GM20000 (cell line): Measurements from ENCODE around the gene ZG16.

Experiments
- DNase-seq: peaks from one replicate; pipeline ENCODE4 v3.0.0; 2012; ENCODE audit warnings: low spot score
- CTCF ChIP-seq: IDR thresholded peaks from 2 replicates; pipeline ENCODE4 v1.5.1; 2012; ENCODE audit warnings: mild to moderate bottlenecking, control low read depth; ENCODE audit errors: extremely low read depth, missing control alignments

ZG16 gene

GRCh38 chr16:29821643-29822115 lies 43.6 kb downstream of the ZG16 start:
- TF ChIP-seq CTCF, result no peak
- DNase-seq, result no peak

GRCh38 chr16:29824589-29825144 lies 46.6 kb downstream of the ZG16 start:
- DNase-seq, result no peak

GRCh38 chr16:29825145-29826044 lies 47.3 kb downstream of the ZG16 start:
- TF ChIP-seq CTCF, result no peak
- peak; percentile 74 for DNase-seq

More at GRCh38 chr16:29824589-29825144, 46.6 kb downstream of the ZG16 start:
- no peak for TF ChIP-seq CTCF

- DNase-seq, result no peak
- TF ChIP-seq CTCF, result no peak
These were observed 48.3 kb downstream of the ZG16 start for GRCh38 chr16:29826342-29826695.

GRCh38 chr16:29830774-29831173 lies 52.7 kb downstream of the ZG16 start:
- TF ChIP-seq CTCF, result no peak
- no peak for DNase-seq

- no peak for DNase-seq
- no peak for TF ChIP-seq CTCF
These were observed 53.4 kb downstream of the ZG16 start for GRCh38 chr16:29831490-29831889.
